Omental fat pad (tissue), 4 donors: ENCODE results near the gene HBE1. TPM values are rescaled to one million over a fixed set of nuclear protein-coding genes. Genes with fewer than 3 reads are reported as not detected.

Experiments
- ATAC-seq: fragments of 150-250 bp; one replicate; pipeline ENCODE4 v1.9.1; 2016; ENCODE audit warnings: mild to moderate bottlenecking, moderate library complexity; ENCODE audit not compliant: low FRiP score
- DNase-seq: peaks from one replicate; pipeline ENCODE4 v3.0.0-alpha.2; 2019; ENCODE audit warnings: low spot score
- CTCF ChIP-seq, 3 donors: fragments of 450-650 bp; IDR thresholded peaks; one replicate each; pipeline ENCODE4 v1.5.1; 2016 to 2017; ENCODE audit warnings: antibody characterized with exemption in 3 of 3, mild to moderate bottlenecking in 3 of 3, moderate library complexity in 2 of 3
- total RNA-seq, 4 donors: library from RNA; depleted of rRNA; stranded (reverse); fragments of >200 nt; gene quantifications; one replicate each; pipeline ENCODE4 v1.1.0, GENCODE V29; 2016

HBE1 gene
- total RNA-seq, 4 donors from 2014 or later, result not detected

GRCh38 chr11:5223146-5223545 lies 46.6 kb downstream of the HBE1 start:
- TF ChIP-seq CTCF (IDR thresholded peaks at IDR 0.05), result no peak
- ATAC-seq (no peak), DNase-seq (no peak)

Other genes starting within 250 kb of the HBE1 start
- gene OR52J3, start 223.4 kb downstream of the HBE1 start, total RNA-seq, result not detected
- gene OR52E2, start 210.3 kb downstream of the HBE1 start, total RNA-seq, result not detected
- gene OR52E1, start 200.4 kb downstream of the HBE1 start, total RNA-seq, result not detected
- gene OR52A5, start 131.6 kb downstream of the HBE1 start, total RNA-seq, result not detected
- not detected for gene OR52A1, start 115.2 kb downstream of the HBE1 start, total RNA-seq
- not detected for gene OR51V1, start 69.3 kb downstream of the HBE1 start, total RNA-seq
- gene HBB, start 42.9 kb downstream of the HBE1 start, total RNA-seq, result 1,000 to 10,000 TPM in 1 of 4 donors, 100 to 1,000 TPM in 3; 160 to 1,928 (median 219) TPM
- gene HBD, start 35.5 kb downstream of the HBE1 start, total RNA-seq, result 1 to 10 TPM in 2 of 4 donors, not detected in 2; 1.1 to 3.2 TPM
- not detected for gene HBG1, start 20.1 kb downstream of the HBE1 start, total RNA-seq
- 1 to 10 TPM in 1 of 4 donors, not detected in 3; 2.1 TPM for gene HBG2, start 15.2 kb downstream of the HBE1 start, total RNA-seq
- gene OR51B4, start 32.0 kb upstream of the HBE1 start, total RNA-seq, result not detected
- gene OR51B2, start 54.4 kb upstream of the HBE1 start, total RNA-seq, result 1 to 10 TPM in 1 of 4 donors, under 1 TPM in 1, not detected in 2; 0.46 to 1.1 TPM
- gene OR51B5, start 73.6 kb upstream of the HBE1 start, total RNA-seq, result under 1 TPM in 3 of 4 donors, not detected in 1; 0.36 to 0.63 (median 0.46) TPM
- not detected for gene OR51B6, start 81.6 kb upstream of the HBE1 start, total RNA-seq
- not detected for gene OR51M1, start 113.9 kb upstream of the HBE1 start, total RNA-seq
- not detected for gene OR51Q1, start 152.2 kb upstream of the HBE1 start, total RNA-seq
- under 1 TPM in 1 of 4 donors, not detected in 3; 0.96 TPM for gene OR51I1, start 171.6 kb upstream of the HBE1 start, total RNA-seq
- not detected for gene OR51I2, start 179.4 kb upstream of the HBE1 start, total RNA-seq
- gene OR52D1, start 218.7 kb upstream of the HBE1 start, total RNA-seq, result not detected
- gene UBQLN3, start 240.0 kb upstream of the HBE1 start, total RNA-seq, result 1 to 10 TPM in 2 of 4 donors, under 1 TPM in 2; 0.82 to 1.3 (median 0.98) TPM
- 1 to 10 TPM in 2 of 4 donors, under 1 TPM in 2; 0.19 to 1.7 (median 0.81) TPM for gene UBQLNL, start 246.8 kb upstream of the HBE1 start, total RNA-seq